Keratinocyte (primary cell): ENCODE data around the gene IRX5.

ENCODE experiments used
- EZH2 ChIP-seq: IDR thresholded peaks from one replicate; pipeline ENCODE4 v1.6.1; 2012; ENCODE audit warnings: inconsistent platforms, mild to moderate bottlenecking, low read length, moderate library complexity
- TF ChIP-seq, protein P1 (sequence below), 3 experiments: IDR thresholded peaks in 1 of 3; conservative IDR thresholded peaks in 1 of 3; optimal IDR thresholded peaks in 1 of 3; 2 replicates in 2 of 3; 3 replicates in 1 of 3; pipeline versions ENCODE3 to v1.5.1; 2011; ENCODE audit warnings: low read length in 3 of 3, mild to moderate bottlenecking in 3 of 3, moderate library complexity in 2 of 3, control low read depth in 1 of 3, inconsistent platforms in 1 of 3; ENCODE audit not compliant: insufficient read depth in 2 of 3; ENCODE audit errors: extremely low read depth in 1 of 3

DNA sequence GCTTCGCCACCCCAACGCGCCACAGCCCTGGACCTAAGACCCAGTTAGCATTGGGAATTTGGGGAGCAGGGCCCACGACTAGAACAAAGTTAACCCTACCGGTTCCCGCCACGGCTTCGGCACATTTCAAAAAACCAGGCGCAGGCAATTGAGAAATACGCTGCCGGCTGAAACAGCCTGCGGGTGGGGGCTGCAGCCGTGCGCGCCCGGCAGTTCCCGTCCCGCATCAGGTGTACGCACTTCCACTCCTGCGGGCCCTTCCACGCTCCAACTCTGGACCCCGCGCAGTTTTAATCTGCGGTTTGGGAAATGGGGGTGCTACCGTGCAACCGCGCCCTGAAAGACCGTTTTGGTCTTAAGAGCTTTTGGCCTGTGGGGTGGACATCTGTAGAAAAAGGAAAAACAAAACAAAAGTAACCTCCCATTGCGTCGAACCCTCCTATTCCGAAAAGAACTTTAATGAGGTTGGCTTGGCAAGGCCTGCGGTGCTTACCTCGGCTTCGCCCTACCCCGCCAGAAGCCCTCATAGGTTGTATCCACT lies 7.1 kb downstream of the IRX5 start:
- TF ChIP-seq, protein P1, sequence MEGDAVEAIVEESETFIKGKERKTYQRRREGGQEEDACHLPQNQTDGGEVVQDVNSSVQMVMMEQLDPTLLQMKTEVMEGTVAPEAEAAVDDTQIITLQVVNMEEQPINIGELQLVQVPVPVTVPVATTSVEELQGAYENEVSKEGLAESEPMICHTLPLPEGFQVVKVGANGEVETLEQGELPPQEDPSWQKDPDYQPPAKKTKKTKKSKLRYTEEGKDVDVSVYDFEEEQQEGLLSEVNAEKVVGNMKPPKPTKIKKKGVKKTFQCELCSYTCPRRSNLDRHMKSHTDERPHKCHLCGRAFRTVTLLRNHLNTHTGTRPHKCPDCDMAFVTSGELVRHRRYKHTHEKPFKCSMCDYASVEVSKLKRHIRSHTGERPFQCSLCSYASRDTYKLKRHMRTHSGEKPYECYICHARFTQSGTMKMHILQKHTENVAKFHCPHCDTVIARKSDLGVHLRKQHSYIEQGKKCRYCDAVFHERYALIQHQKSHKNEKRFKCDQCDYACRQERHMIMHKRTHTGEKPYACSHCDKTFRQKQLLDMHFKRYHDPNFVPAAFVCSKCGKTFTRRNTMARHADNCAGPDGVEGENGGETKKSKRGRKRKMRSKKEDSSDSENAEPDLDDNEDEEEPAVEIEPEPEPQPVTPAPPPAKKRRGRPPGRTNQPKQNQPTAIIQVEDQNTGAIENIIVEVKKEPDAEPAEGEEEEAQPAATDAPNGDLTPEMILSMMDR (optimal IDR thresholded peaks at IDR 0.05 in 1 of 3, IDR thresholded peaks at IDR 0.05 in 1 of 3, conservative IDR thresholded peaks at IDR 0.05 in 1 of 3; ENCODE audit: extremely low read depth in 1 of 3, insufficient read depth in 2 of 3, low read length in 3 of 3), result peak in 1 of 3 experiments; percentile 2
- no peak for TF ChIP-seq EZH2
